HL-60 (cell line): ENCODE measurements around the gene LTV1.

Experiments
- CTCF ChIP-seq: IDR thresholded peaks from one replicate; pipeline ENCODE4 v1.5.1; 2011; ENCODE audit warnings: low read length, control low read depth, inconsistent platforms; ENCODE audit not compliant: insufficient read depth
- GABPA ChIP-seq: IDR thresholded peaks from 2 replicates; pipeline ENCODE4 v1.6.1; 2012; ENCODE audit warnings: low read depth
- POLR2AphosphoS5 ChIP-seq: IDR thresholded peaks from 2 replicates; pipeline ENCODE4 v1.6.1; 2012; ENCODE audit warnings: low read depth

GRCh38 chr6:143867236-143867635 lies 24.1 kb downstream of the LTV1 start:
- TF ChIP-seq CTCF (no peak), GABPA (no peak), POLR2AphosphoS5 (no peak)
